NB4 (cell line): ENCODE results near the gene DUS2.

Source experiments
- CTCF ChIP-seq: IDR thresholded peaks from one replicate; pipeline ENCODE4 v1.5.1; 2012; ENCODE audit warnings: low read depth, low read length
- POLR2A ChIP-seq: IDR thresholded peaks from 2 replicates; pipeline ENCODE4 v1.6.1; 2011; ENCODE audit warnings: mild to moderate bottlenecking; ENCODE audit not compliant: insufficient read length; ENCODE audit errors: extremely low read depth

GRCh38 chr16:68022278-68022727 lies 781 bp upstream of the DUS2 start:
- no peak for TF ChIP-seq CTCF
- TF ChIP-seq POLR2A = no peak
